ENCODE data around the gene TBXA2R.
A peak's percentile ranks its signal among the peaks of the same experiment; 100 is the strongest.

TBXA2R gene

GRCh38 chr19:3608750-3609322, 2.2 kb upstream of the TBXA2R start:
- H3K9me3 ChIP-seq (ENCODE audit: control insufficient read depth, insufficient read depth, low read depth, low read length) = no peaks in the 10 kb centered on the region
- H3K27me3 ChIP-seq (ENCODE audit: control insufficient read depth, insufficient read depth, low read length) = peaks cover 13% of the 10 kb centered on the region
- H3K36me3 ChIP-seq (ENCODE audit: control insufficient read depth, insufficient read depth, low read length) = peaks cover 35% of the 10 kb centered on the region
- H3K9ac ChIP-seq (ENCODE audit: low read length) = no peak overlapping the region
- no peak overlapping the region for H3K27ac ChIP-seq (ENCODE audit: low read depth, low read length)
- H3K4me3 ChIP-seq (ENCODE audit: low read depth, low read length) = no peak overlapping the region
- H3K4me1 ChIP-seq (ENCODE audit: control insufficient read depth, insufficient read depth, low read length) = peaks cover 8% of the 10 kb centered on the region; the same call in 1 of the 2 replicates

DNA sequence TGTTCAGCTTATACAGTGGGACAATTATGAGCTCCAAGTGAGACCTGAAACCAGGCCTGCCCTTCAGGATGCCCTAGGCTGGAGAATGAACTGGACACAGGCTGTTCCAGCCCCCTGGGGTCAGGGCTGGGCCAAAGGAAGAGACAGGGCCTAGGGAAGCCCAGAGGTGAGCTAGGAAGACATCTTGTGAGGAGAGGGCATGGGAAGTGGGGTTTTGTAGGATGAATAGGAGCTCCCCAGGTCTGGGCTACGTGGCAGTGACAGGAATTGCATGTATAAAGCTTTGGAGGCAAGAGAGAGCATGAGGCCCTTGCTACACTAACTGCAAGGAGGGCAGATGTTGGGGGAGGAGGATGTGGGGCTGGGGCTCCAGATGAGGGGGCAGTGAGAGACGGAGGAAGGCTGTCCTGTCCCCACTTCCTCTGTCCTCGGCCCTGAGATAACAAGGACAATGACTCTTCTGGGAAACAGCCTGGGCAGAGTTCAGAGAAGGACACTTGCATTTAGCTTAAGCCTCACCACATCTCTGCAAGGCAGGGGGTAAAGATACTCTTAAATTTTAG, 1.5 kb upstream of the TBXA2R start:
- peak overlapping the region; percentile 2 for H3K9ac ChIP-seq (ENCODE audit: low read length)
- peaks cover 13% of the 10 kb centered on the region for H3K27me3 ChIP-seq (ENCODE audit: control insufficient read depth, insufficient read depth, low read length)
- peaks cover 8% of the 10 kb centered on the region; the same call in 1 of the 2 replicates for H3K4me1 ChIP-seq (ENCODE audit: control insufficient read depth, insufficient read depth, low read length)
- peaks cover 32% of the 10 kb centered on the region for H3K36me3 ChIP-seq (ENCODE audit: control insufficient read depth, insufficient read depth, low read length)
- H3K27ac ChIP-seq (ENCODE audit: low read depth, low read length) = no peak overlapping the region
- H3K9me3 ChIP-seq (ENCODE audit: control insufficient read depth, insufficient read depth, low read depth, low read length) = no peaks in the 10 kb centered on the region
- peak overlapping the region; percentile 64; the same call in 1 of the 2 replicates for H3K4me3 ChIP-seq (ENCODE audit: low read depth, low read length)

GRCh38 chr19:3607303-3608078, 816 bp upstream of the TBXA2R start:
- Histone ChIP-seq H3K9ac (ENCODE audit: low read length) (peak overlapping the region; percentile 31), H3K27ac (ENCODE audit: low read depth, low read length) (no peak overlapping the region), H3K4me1 (ENCODE audit: control insufficient read depth, insufficient read depth, low read length) (peaks cover 8% of the 10 kb centered on the region; the same call in 1 of the 2 replicates), H3K9me3 (ENCODE audit: control insufficient read depth, insufficient read depth, low read depth, low read length) (no peaks in the 10 kb centered on the region), H3K36me3 (ENCODE audit: control insufficient read depth, insufficient read depth, low read length) (peaks cover 27% of the 10 kb centered on the region), H3K27me3 (ENCODE audit: control insufficient read depth, insufficient read depth, low read length) (peaks cover 13% of the 10 kb centered on the region), H3K4me3 (ENCODE audit: low read depth, low read length) (peak overlapping the region; percentile 64)

- Histone ChIP-seq H3K9me3 (ENCODE audit: control insufficient read depth, insufficient read depth, low read depth, low read length) (no peaks in the 10 kb centered on the region), H3K36me3 (ENCODE audit: control insufficient read depth, insufficient read depth, low read length) (peaks cover 15% of the 10 kb centered on the region), H3K9ac (ENCODE audit: low read length) (no peak overlapping the region), H3K4me1 (ENCODE audit: control insufficient read depth, insufficient read depth, low read length) (peaks cover 8% of the 10 kb centered on the region; the same call in 1 of the 2 replicates), H3K27me3 (ENCODE audit: control insufficient read depth, insufficient read depth, low read length) (peaks cover 13% of the 10 kb centered on the region), H3K4me3 (ENCODE audit: low read depth, low read length) (peak overlapping the region; percentile 64), H3K27ac (ENCODE audit: low read depth, low read length) (no peak overlapping the region)
Measured at GRCh38 chr19:3606174-3606689, 443 bp downstream of the TBXA2R start.

DNA sequence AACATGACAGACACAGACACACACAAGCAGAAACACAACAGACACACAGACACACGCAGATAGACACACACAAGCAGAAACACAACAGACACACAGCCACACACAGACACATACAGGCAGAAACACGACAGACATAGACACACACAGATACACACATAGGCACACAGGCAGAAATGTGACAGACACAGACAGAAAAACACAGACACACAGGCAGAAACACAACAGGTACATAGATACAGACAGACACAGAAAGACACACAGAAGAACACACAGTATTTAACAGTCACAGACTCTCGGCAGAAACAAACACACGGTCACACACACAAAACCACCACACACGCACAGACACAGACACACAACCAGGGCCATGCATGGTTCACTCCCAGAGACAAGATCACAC, 905 bp downstream of the TBXA2R start:
- Histone ChIP-seq H3K4me3 (ENCODE audit: low read depth, low read length) (peak overlapping the region; percentile 64), H3K27ac (ENCODE audit: low read depth, low read length) (no peak overlapping the region), H3K36me3 (ENCODE audit: control insufficient read depth, insufficient read depth, low read length) (peaks cover 11% of the 10 kb centered on the region), H3K9me3 (ENCODE audit: control insufficient read depth, insufficient read depth, low read depth, low read length) (no peaks in the 10 kb centered on the region), H3K9ac (ENCODE audit: low read length) (no peak overlapping the region), H3K4me1 (ENCODE audit: control insufficient read depth, insufficient read depth, low read length) (peaks cover 8% of the 10 kb centered on the region; the same call in 1 of the 2 replicates), H3K27me3 (ENCODE audit: control insufficient read depth, insufficient read depth, low read length) (peaks cover 13% of the 10 kb centered on the region)

GRCh38 chr19:3605361-3605760, 1.3 kb downstream of the TBXA2R start:
- Histone ChIP-seq H3K4me3 (ENCODE audit: low read depth, low read length) (peak overlapping the region; percentile 64; the same call in 1 of the 2 replicates), H3K9me3 (ENCODE audit: control insufficient read depth, insufficient read depth, low read depth, low read length) (no peaks in the 10 kb centered on the region), H3K27me3 (ENCODE audit: control insufficient read depth, insufficient read depth, low read length) (peaks cover 13% of the 10 kb centered on the region), H3K36me3 (ENCODE audit: control insufficient read depth, insufficient read depth, low read length) (peaks cover 7% of the 10 kb centered on the region), H3K27ac (ENCODE audit: low read depth, low read length) (no peak overlapping the region), H3K4me1 (ENCODE audit: control insufficient read depth, insufficient read depth, low read length) (peaks cover 8% of the 10 kb centered on the region; the same call in 1 of the 2 replicates), H3K9ac (ENCODE audit: low read length) (no peak overlapping the region)

DNA sequence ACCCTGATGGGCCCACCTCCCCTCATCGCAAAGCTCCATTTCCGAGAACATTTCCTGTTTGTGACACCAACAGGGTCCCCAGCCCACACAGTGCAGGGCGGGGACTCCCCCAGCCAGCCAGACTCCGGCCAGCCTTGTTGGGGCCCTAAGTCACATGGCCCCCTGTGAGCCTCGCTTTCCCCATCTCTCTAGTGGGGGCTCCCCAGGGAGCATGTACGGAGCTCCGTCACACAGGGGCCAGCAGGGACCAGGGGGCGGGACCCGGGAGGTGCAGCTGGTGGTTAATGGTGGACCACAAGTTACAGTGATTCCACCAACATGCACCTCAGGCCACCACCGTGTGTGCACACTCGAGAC, 1.7 kb downstream of the TBXA2R start:
- no peak overlapping the region for H3K4me3 ChIP-seq (ENCODE audit: low read depth, low read length)
- no peak overlapping the region for H3K9ac ChIP-seq (ENCODE audit: low read length)
- no peak overlapping the region for H3K27ac ChIP-seq (ENCODE audit: low read depth, low read length)
- peaks cover 8% of the 10 kb centered on the region; the same call in 1 of the 2 replicates for H3K4me1 ChIP-seq (ENCODE audit: control insufficient read depth, insufficient read depth, low read length)
- H3K27me3 ChIP-seq (ENCODE audit: control insufficient read depth, insufficient read depth, low read length) = peaks cover 13% of the 10 kb centered on the region
- H3K9me3 ChIP-seq (ENCODE audit: control insufficient read depth, insufficient read depth, low read depth, low read length) = no peaks in the 10 kb centered on the region
- peaks cover 3% of the 10 kb centered on the region; the same call in 1 of the 2 replicates for H3K36me3 ChIP-seq (ENCODE audit: control insufficient read depth, insufficient read depth, low read length)

DNA sequence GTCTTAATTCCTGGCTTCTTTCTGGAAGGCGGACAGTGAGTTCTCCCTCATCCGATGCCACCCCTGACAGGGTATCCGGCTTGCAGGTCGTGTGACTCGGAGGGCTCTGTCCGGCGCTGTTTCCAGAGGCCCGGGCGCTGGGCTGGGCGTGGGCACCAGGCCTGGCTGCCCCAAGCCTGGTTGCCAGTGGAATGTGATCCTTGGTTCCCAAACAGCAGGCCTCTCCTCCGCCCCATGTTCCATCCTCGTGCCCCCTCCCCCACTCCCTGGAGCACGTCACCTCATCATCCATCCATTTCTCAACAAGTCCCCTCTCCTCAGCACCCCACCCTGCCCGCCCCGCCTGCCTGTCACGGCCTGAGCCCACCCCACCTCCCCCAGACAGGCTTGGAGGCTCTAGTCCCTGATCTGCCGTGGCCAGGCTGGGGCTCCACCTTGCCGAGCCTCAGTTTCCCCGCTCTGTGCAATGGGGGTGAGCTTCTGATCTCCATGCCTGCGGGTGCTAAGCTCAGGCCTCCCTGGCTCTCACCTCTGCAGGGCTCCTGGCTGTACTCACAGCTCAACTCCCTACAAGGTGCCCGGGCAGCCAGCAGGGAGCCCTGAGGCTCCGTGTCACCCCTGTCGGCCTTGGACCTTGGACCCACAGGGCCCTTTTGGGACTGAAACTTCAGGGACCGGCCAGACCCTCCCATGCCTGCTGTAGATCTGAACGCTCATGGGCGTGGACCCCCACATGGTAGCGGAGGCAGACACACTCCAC, 2.3 kb downstream of the TBXA2R start:
- Histone ChIP-seq H3K36me3 (ENCODE audit: control insufficient read depth, insufficient read depth, low read length) (no peaks in the 10 kb centered on the region), H3K4me1 (ENCODE audit: control insufficient read depth, insufficient read depth, low read length) (peaks cover 8% of the 10 kb centered on the region; the same call in 1 of the 2 replicates), H3K9ac (ENCODE audit: low read length) (no peak overlapping the region), H3K9me3 (ENCODE audit: control insufficient read depth, insufficient read depth, low read depth, low read length) (no peaks in the 10 kb centered on the region), H3K27me3 (ENCODE audit: control insufficient read depth, insufficient read depth, low read length) (peaks cover 13% of the 10 kb centered on the region), H3K27ac (ENCODE audit: low read depth, low read length) (no peak overlapping the region), H3K4me3 (ENCODE audit: low read depth, low read length) (no peak overlapping the region)

DNA sequence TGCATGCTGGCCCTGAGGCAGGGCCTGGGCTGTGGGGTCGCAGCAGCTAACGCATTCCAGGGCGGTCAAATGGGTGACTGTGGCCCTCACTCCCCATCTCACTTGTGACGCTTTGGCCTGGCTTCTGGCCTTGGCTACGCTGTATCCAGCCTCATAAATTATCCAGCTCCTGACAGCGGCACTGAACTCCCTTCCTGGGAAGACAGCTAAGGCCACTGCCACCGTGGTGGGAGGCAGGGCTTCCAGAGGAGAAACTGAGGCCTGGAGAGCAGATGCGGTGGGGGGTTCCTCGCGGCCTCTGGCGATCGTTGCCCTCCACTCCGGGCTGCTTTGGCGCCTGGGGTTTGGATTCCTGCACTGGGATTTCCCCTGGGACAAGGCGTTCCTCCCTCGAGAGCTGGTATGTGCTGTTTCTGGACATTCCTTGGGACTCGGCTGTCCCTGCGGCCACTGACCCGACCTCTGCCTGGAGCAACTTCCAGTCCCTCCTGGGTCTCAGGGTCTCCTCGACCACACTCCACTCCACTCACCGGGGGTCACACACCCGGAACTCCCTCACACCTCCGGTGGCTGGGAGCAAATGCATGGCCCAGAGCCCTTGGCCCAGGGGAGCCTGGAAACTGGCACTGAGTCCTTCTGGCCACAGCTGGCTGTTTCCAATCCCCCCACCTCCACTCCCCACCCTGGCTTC, 3.4 kb downstream of the TBXA2R start:
- H3K27me3 ChIP-seq (ENCODE audit: control insufficient read depth, insufficient read depth, low read length) = peaks cover 13% of the 10 kb centered on the region
- H3K4me3 ChIP-seq (ENCODE audit: low read depth, low read length) = no peak overlapping the region
- no peak overlapping the region for H3K27ac ChIP-seq (ENCODE audit: low read depth, low read length)
- H3K9ac ChIP-seq (ENCODE audit: low read length) = no peak overlapping the region
- H3K9me3 ChIP-seq (ENCODE audit: control insufficient read depth, insufficient read depth, low read depth, low read length) = no peaks in the 10 kb centered on the region
- H3K4me1 ChIP-seq (ENCODE audit: control insufficient read depth, insufficient read depth, low read length) = peaks cover 5% of the 10 kb centered on the region; the same call in 1 of the 2 replicates
- no peaks in the 10 kb centered on the region for H3K36me3 ChIP-seq (ENCODE audit: control insufficient read depth, insufficient read depth, low read length)

DNA sequence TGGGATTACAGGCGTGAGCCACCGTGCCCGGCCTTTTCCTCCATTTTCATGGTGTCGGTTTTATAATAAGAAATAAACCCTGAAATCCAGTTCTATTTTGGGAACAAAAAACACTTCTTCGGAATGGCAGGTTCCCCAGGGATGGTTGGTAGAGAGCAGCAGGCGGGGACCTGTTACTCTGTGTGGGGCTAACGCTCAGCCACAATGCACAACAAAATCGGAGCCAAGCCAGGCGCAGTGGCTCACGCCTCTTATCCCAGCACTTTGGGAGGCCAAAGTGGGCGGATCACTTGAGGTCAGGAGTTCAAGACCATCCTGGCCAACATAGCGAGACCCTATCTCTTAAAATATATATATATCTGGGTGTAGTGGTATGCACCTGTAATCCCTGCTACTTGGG, 5.7 kb downstream of the TBXA2R start:
- H3K4me1 ChIP-seq (ENCODE audit: control insufficient read depth, insufficient read depth, low read length) = no peaks in the 10 kb centered on the region; the same call in 1 of the 2 replicates

More for the DNA sequence above, 5.7 kb downstream of the TBXA2R start:
- no peak overlapping the region for H3K9ac ChIP-seq (ENCODE audit: low read length)
- H3K4me3 ChIP-seq (ENCODE audit: low read depth, low read length) = no peak overlapping the region
- no peaks in the 10 kb centered on the region for H3K36me3 ChIP-seq (ENCODE audit: control insufficient read depth, insufficient read depth, low read length)
- no peaks in the 10 kb centered on the region for H3K9me3 ChIP-seq (ENCODE audit: control insufficient read depth, insufficient read depth, low read depth, low read length)
- H3K27ac ChIP-seq (ENCODE audit: low read depth, low read length) = no peak overlapping the region
- H3K27me3 ChIP-seq (ENCODE audit: control insufficient read depth, insufficient read depth, low read length) = peaks cover 10% of the 10 kb centered on the region

Data from HUES6 (cell line).